ENCODE data around the gene FLOT2. TPM values are rescaled to one million over a fixed set of nuclear protein-coding genes. Genes with fewer than 3 reads are reported as not detected.

The FLOT2 gene
- total RNA-seq, 1 donor from 2014 or later = 143 TPM

DNA sequence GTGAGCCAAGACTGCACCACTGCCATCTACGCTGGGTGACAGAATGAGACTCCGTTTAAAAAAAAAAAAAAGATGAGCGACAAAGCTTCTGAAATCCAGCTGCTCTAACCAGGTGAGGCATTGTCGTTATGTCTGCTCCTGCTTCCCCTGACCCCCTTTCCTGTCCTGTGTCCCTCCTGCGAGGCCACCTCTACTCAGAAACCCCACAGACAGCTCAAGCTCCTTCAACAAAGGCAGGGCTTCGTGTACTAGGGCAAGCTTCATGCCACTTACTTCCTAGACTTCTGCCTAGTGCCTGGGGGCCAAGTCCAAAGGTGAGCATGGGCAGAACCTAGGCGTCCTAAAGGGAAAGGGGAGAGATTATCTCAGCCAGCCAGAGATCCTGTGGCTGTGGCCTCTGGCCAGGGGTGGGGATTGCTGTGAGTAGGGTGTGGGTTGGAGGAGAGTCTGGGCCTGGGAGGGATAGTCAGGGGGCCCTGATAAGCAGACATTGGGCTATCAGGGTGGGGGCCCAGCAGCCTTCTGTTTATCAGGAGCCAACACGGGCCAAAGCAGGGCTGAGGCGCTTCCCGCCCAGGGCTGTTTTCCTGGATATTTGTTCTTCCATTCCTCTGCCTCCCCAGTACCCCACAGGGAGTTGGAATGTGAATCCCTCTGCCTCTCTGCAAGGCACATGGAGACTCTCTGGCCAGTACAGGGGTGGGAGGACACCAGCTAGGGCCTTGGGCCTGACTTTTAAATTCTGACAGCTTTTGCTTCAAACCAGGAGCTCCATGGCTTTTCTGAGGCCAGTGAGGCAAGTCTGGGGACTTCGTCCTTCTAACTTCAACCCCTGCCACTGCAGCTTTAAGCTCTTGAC, 32.3 kb downstream of the FLOT2 start:
- Mint-ChIP-seq H3K36me3 (ENCODE audit: unreplicated experiment) (no peaks in the 10 kb centered on the region), H3K9me3 (ENCODE audit: unreplicated experiment) (peaks cover 4% of the 10 kb centered on the region), H3K27ac (ENCODE audit: unreplicated experiment) (no peak overlapping the region), H3K4me1 (ENCODE audit: low read depth, unreplicated experiment) (peaks cover 7% of the 10 kb centered on the region), H3K27me3 (ENCODE audit: unreplicated experiment) (no peaks in the 10 kb centered on the region), H3K4me3 (ENCODE audit: unreplicated experiment) (no peak overlapping the region)
- TF ChIP-seq, protein P1, sequence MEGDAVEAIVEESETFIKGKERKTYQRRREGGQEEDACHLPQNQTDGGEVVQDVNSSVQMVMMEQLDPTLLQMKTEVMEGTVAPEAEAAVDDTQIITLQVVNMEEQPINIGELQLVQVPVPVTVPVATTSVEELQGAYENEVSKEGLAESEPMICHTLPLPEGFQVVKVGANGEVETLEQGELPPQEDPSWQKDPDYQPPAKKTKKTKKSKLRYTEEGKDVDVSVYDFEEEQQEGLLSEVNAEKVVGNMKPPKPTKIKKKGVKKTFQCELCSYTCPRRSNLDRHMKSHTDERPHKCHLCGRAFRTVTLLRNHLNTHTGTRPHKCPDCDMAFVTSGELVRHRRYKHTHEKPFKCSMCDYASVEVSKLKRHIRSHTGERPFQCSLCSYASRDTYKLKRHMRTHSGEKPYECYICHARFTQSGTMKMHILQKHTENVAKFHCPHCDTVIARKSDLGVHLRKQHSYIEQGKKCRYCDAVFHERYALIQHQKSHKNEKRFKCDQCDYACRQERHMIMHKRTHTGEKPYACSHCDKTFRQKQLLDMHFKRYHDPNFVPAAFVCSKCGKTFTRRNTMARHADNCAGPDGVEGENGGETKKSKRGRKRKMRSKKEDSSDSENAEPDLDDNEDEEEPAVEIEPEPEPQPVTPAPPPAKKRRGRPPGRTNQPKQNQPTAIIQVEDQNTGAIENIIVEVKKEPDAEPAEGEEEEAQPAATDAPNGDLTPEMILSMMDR (IDR thresholded peaks at IDR 0.05; ENCODE audit: partially characterized antibody, unreplicated experiment) = no peak
- no peak for DNase-seq

DNA sequence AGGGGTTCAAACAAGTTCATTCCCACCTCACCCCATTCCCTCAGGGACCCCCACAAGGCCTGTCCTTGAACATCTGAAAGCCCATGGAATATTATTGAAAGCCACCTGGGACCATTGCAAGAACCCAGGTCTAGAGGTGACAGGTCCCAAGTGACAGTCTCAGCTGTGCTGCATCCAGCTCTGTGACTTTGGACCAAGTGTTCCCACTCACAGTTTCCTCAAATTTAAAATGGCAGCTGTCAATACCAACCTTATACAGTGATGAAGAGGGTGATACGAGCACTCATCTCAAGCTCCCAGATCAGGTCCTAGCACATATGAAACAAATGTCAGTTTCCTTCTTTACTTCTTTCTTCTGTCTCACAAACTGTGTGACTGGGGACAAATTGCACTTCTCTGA, 33.6 kb downstream of the FLOT2 start:
- no peak overlapping the region for H3K27ac Mint-ChIP-seq (ENCODE audit: unreplicated experiment)
- TF ChIP-seq, protein P1 (IDR thresholded peaks at IDR 0.05; ENCODE audit: partially characterized antibody, unreplicated experiment) = no peak
- H3K9me3 Mint-ChIP-seq (ENCODE audit: unreplicated experiment) = peaks cover 4% of the 10 kb centered on the region

DNA sequence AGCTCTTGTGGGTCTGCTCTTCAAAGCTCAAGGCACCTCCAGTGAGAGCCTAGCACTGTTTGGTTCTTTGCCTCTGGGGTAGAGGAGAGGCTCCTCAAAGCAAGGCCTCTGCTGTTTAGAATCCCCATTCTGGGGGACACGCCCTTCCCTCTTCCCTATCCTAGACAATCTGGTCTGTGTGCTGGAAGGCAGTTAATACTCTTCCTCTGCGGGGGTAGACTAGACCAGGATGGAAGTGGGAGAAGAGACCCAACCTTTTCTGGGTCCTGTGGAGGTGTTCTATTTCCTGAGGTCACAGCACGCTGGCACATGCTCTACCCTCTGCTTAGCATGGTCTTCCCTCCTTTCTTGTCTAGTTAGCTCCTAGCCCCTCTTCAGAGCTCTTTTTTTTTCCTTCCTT, 35.0 kb downstream of the FLOT2 start:
- Mint-ChIP-seq H3K27ac (ENCODE audit: unreplicated experiment) (no peak overlapping the region), H3K4me1 (ENCODE audit: low read depth, unreplicated experiment) (peaks cover 4% of the 10 kb centered on the region), H3K27me3 (ENCODE audit: unreplicated experiment) (no peaks in the 10 kb centered on the region), H3K36me3 (ENCODE audit: unreplicated experiment) (no peaks in the 10 kb centered on the region), H3K4me3 (ENCODE audit: unreplicated experiment) (no peak overlapping the region), H3K9me3 (ENCODE audit: unreplicated experiment) (peaks cover 2% of the 10 kb centered on the region)
- TF ChIP-seq, protein P1 (IDR thresholded peaks at IDR 0.05; ENCODE audit: partially characterized antibody, unreplicated experiment) = no peak
- no peak for DNase-seq

More for the DNA sequence above, 33.6 kb downstream of the FLOT2 start:
- no peaks in the 10 kb centered on the region for H3K27me3 Mint-ChIP-seq (ENCODE audit: unreplicated experiment)
- H3K36me3 Mint-ChIP-seq (ENCODE audit: unreplicated experiment) = no peaks in the 10 kb centered on the region
- H3K4me1 Mint-ChIP-seq (ENCODE audit: low read depth, unreplicated experiment) = peaks cover 7% of the 10 kb centered on the region
- DNase-seq = no peak
- H3K4me3 Mint-ChIP-seq (ENCODE audit: unreplicated experiment) = no peak overlapping the region

DNA sequence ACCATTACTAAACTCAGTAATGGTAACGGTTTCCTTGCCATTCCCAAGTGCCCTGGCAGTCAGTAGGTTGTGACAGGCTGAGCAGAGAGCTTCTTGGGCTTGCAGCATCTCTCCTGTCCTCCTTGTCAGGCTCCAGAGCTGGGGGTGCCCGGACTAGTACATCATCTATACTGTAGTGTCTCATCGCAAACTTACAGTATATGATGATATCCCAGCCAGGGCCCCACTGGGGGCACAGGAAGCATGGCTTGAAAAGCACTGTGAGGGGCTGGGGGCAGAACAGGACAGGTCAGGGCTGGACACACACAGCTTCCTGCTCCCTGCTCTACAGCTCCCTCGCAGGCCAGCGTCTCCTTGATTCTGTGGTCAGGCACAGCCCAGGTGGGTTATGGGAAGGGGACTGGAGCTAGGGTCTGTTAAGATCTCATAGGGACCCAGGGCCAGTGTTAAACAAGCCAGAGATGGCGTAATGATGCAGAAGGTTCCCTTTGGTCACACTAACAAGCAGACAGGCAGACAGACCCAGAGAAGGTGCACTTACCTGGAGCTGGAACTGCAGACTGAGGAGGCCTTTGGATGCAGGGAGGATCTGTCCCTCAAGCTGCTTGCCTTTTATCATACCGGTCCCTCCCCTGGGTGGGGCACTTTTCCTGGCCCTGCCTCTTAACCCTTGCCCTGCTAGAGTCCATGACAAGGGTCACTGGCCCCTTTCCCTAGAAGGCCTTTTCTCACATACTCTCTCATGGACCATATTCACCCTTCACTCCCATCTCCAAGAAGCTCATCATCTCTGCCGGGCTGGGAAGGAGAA, 35.9 kb downstream of the FLOT2 start:
- no peak overlapping the region for H3K4me3 Mint-ChIP-seq (ENCODE audit: unreplicated experiment)
- peaks cover 2% of the 10 kb centered on the region for H3K9me3 Mint-ChIP-seq (ENCODE audit: unreplicated experiment)
- H3K36me3 Mint-ChIP-seq (ENCODE audit: unreplicated experiment) = no peaks in the 10 kb centered on the region
- TF ChIP-seq, protein P1 (IDR thresholded peaks at IDR 0.05; ENCODE audit: partially characterized antibody, unreplicated experiment) = no peak
- no peak overlapping the region for H3K27ac Mint-ChIP-seq (ENCODE audit: unreplicated experiment)
- no peaks in the 10 kb centered on the region for H3K27me3 Mint-ChIP-seq (ENCODE audit: unreplicated experiment)
- DNase-seq = no peak
- peaks cover 2% of the 10 kb centered on the region for H3K4me1 Mint-ChIP-seq (ENCODE audit: low read depth, unreplicated experiment)

Measured in glutamatergic neuron (in vitro differentiated cells).